HG03432 (cell line): ENCODE measurements around the gene ARG2.
A peak's percentile ranks its signal among the peaks of the same experiment; 100 is the strongest.

Source experiments
- ATAC-seq: cut with Tn5 transposase; IDR thresholded peaks from one replicate; pipeline ENCODE4 v1.9.1; 2021; ENCODE audit warnings: mild to moderate bottlenecking, moderate library complexity; ENCODE audit not compliant: unreplicated experiment

Gene ARG2

GRCh38 chr14:67680121-67680602 is 60.4 kb downstream of the ARG2 start:
- peak; percentile 98 for ATAC-seq

GRCh38 chr14:67680941-67681340 is 61.2 kb downstream of the ARG2 start:
- no peak for ATAC-seq

- ATAC-seq, result no peak
These were observed 64.1 kb downstream of the ARG2 start for GRCh38 chr14:67683842-67684241.

GRCh38 chr14:67690011-67690410 is 70.3 kb downstream of the ARG2 start:
- ATAC-seq, result no peak

GRCh38 chr14:67694791-67695393 is 75.2 kb downstream of the ARG2 start:
- ATAC-seq, result peak; percentile 91

- ATAC-seq, result peak; percentile 86
These were observed 75.8 kb downstream of the ARG2 start, which contains the start of gene RDH11 for GRCh38 chr14:67695394-67695949. RDH11 (minus strand) TSS chr14:67695764; CDS start chr14:67695703, 61 bp downstream.

GRCh38 chr14:67697006-67697405 is 77.3 kb downstream of the ARG2 start:
- ATAC-seq, result no peak

- no peak for ATAC-seq
These were observed 78.5 kb downstream of the ARG2 start for GRCh38 chr14:67698179-67698578.
